ENCODE results near the gene TMEM120A. TPM values are rescaled to one million over a fixed set of nuclear protein-coding genes. Genes with fewer than 3 reads are reported as not detected.

Gene TMEM120A
- total RNA-seq, 1 experiment from 2014 or later = 18.9 TPM

GRCh38 chr7:75965617-75966016 lies 28.8 kb downstream of the TMEM120A start:
- intact Hi-C loops (cut with micrococcal nuclease; ENCODE audit: unreplicated experiment) = no loop called here
- Histone ChIP-seq H3K36me3 (ENCODE audit: insufficient read depth, low read length, poor library complexity, severe bottlenecking) (peaks cover 3% of the 10 kb centered on the region), H3K4me1 (ENCODE audit: insufficient read depth, low read length, poor library complexity, severe bottlenecking) (no peaks in the 10 kb centered on the region), H3K27ac (ENCODE audit: low read depth, low read length, poor library complexity, severe bottlenecking) (no peak overlapping the region), H3K4me3 (ENCODE audit: low read depth, low read length, poor library complexity, severe bottlenecking) (no peak overlapping the region), H3K9me3 (ENCODE audit: low read depth, low read length, poor library complexity, severe bottlenecking) (no peaks in the 10 kb centered on the region), H3K27me3 (replicated peaks; ENCODE audit: insufficient read depth, low read depth, low read length, poor library complexity) (no peaks in the 10 kb centered on the region)
- TF ChIP-seq CTCF (conservative IDR thresholded peaks at IDR 0.05; ENCODE audit: low read depth, low read length) (no peak), EZH2 (IDR thresholded peaks at IDR 0.05; ENCODE audit: borderline replicate concordance, low read depth, low read length, poor library complexity, severe bottlenecking) (no peak)
- no TSS peak for BruUV-seq (replicated peaks)
- POLR2A ChIA-PET (ENCODE audit: low non-redundant PET) = no interaction called here
- DNase-seq (ENCODE audit: low spot score) = no peak
- CTCF ChIA-PET = no interaction called here

- POLR2A ChIA-PET (ENCODE audit: low non-redundant PET) = no interaction called here
- H3K4me1 ChIP-seq (ENCODE audit: insufficient read depth, low read length, poor library complexity, severe bottlenecking) = no peaks in the 10 kb centered on the region
- intact Hi-C loops (cut with micrococcal nuclease; ENCODE audit: unreplicated experiment) = no loop called here
- H3K9me3 ChIP-seq (ENCODE audit: low read depth, low read length, poor library complexity, severe bottlenecking) = no peaks in the 10 kb centered on the region
- H3K27me3 ChIP-seq (replicated peaks; ENCODE audit: insufficient read depth, low read depth, low read length, poor library complexity) = no peaks in the 10 kb centered on the region
- CTCF ChIA-PET = no interaction called here
- no peak overlapping the region for H3K4me3 ChIP-seq (ENCODE audit: low read depth, low read length, poor library complexity, severe bottlenecking)
- peaks cover 3% of the 10 kb centered on the region for H3K36me3 ChIP-seq (ENCODE audit: insufficient read depth, low read length, poor library complexity, severe bottlenecking)
- BruUV-seq (replicated peaks) = no TSS peak
- no peak overlapping the region for H3K27ac ChIP-seq (ENCODE audit: low read depth, low read length, poor library complexity, severe bottlenecking)
- TF ChIP-seq EZH2 (IDR thresholded peaks at IDR 0.05; ENCODE audit: borderline replicate concordance, low read depth, low read length, poor library complexity, severe bottlenecking) (no peak), CTCF (conservative IDR thresholded peaks at IDR 0.05; ENCODE audit: low read depth, low read length) (no peak)
- no peak for DNase-seq (ENCODE audit: low spot score)
Measured at GRCh38 chr7:75963381-75963995, 30.9 kb downstream of the TMEM120A start.

- ChIA-PET POLR2A (ENCODE audit: low non-redundant PET) (no interaction called here), CTCF (no interaction called here)
- BruUV-seq (replicated peaks) = no TSS peak
- H3K27ac ChIP-seq (ENCODE audit: low read depth, low read length, poor library complexity, severe bottlenecking) = no peak overlapping the region
- H3K27me3 ChIP-seq (replicated peaks; ENCODE audit: insufficient read depth, low read depth, low read length, poor library complexity) = no peaks in the 10 kb centered on the region
- intact Hi-C loops (cut with micrococcal nuclease; ENCODE audit: unreplicated experiment) = no loop called here
- H3K9me3 ChIP-seq (ENCODE audit: low read depth, low read length, poor library complexity, severe bottlenecking) = no peaks in the 10 kb centered on the region
- TF ChIP-seq EZH2 (IDR thresholded peaks at IDR 0.05; ENCODE audit: borderline replicate concordance, low read depth, low read length, poor library complexity, severe bottlenecking) (no peak), CTCF (conservative IDR thresholded peaks at IDR 0.05; ENCODE audit: low read depth, low read length) (no peak)
- no peaks in the 10 kb centered on the region for H3K4me1 ChIP-seq (ENCODE audit: insufficient read depth, low read length, poor library complexity, severe bottlenecking)
- DNase-seq (ENCODE audit: low spot score) = no peak
- peaks cover 4% of the 10 kb centered on the region for H3K36me3 ChIP-seq (ENCODE audit: insufficient read depth, low read length, poor library complexity, severe bottlenecking)
- H3K4me3 ChIP-seq (ENCODE audit: low read depth, low read length, poor library complexity, severe bottlenecking) = no peak overlapping the region
Measured at GRCh38 chr7:75962607-75963380, 31.6 kb downstream of the TMEM120A start.

Measured in A673 (cell line).